Measurements from ENCODE around the gene PDCD10.

The PDCD10 gene

DNA sequence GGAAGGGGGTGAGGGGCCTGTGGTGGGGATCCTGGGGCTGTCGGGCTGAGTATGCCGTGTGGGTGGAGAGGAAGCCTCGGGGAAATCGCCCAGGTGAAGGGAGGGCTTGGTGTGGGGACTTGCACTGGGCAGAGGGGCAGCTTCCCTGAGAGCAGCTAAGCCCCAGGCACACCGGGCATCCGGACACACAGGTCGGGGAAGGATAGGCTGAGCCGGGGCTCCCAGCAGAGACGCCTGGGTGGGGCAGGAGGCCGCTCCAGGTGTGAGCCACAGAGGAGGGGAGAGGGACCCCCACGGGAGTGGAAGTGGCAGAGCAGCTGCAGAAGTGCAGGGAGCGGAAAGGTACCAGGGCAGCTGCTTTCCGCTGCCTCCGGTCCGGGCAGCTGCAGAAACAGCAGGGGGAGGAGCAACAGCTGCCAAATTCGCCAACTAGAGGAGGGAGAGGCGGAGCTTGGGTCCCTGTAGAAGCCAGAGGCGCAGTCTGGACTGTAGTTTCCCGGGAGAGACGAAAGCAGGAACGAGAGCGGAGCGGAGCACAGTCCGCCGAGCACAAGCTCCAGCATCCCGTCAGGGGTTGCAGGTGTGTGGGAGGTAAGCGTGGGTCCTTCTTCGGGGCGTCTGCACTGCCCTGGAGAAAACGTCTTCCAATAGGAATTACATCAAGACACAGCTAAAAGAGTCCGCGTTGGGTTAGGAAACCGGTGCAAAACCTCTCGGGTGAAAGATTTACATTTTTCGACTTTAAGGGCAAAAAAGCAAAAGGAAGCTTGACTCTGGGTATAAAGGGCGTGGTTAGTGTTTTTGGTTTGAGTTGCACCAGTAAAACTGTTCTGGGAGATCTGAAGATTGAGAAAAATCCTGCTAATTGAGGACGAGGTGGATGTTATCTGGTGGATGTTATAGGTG, 794 bp upstream of the PDCD10 start, which contains the start of gene SERPINI1:
Gene SERPINI1, plus strand, starts transcription at position 489 of the 906 bp plus-strand sequence. CDS start 53,408 bp downstream, outside the sequence.
- peak; percentile 94 for DNase-seq (ENCODE audit: low read depth)

DNA sequence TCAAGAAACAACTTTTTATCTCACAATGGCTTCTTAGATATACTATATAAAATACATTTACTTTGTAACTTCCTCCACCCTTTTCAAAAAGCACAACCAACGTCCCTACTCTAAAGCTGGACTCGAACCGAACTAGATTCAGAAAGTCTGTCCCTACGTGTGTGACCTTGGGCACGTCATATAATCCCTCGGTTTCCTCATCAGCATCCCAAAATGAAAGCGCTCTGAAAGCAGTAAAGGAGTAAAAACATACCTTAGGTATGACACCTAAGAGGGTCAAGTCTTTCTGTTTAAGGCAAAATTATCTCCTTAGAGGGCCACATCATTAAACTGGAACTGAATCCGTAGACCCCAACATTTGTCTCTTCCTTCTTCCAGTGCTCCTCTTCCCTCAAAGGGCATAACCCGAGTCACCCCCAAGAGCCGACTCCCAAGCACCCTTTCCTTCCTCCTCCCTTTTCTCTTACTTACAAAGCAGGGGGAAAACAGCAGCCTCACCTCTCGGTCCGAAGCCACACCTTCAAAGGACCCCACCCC, 663 bp downstream of the PDCD10 start:
- DNase-seq (ENCODE audit: low read depth), result peak; percentile 43

DNA sequence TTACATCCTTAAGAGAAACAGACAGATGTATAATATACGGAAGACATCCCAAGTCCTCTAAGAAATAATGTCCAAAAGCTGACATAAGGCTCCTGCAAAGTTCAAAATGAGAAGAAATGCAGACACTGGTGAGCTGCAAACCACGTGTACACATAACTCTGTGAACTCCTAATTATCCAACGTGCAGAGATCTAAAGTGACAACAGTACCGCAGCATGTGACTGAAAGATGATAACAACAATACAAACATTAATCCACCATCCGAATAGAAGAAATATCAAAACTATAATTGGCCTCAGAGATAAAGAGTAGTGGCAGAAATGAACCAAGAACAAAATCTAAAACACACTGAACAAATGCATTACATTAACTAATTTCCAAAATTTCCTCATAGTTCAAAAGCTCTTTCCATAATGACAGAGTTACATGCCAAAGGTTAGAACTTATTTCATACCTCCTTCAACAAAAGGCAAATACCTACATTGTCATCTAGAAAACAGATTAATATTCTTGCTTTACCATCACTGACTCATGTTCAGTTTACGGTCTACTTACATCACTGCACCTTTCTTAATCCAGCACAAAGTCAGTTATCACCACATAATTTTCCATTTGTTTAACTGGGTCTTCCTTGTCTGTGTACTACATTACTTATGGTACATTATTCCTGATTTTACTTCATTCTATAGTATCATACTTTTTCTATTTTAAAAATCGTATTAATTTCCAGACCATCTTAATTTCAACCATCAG, 2.2 kb downstream of the PDCD10 start:
- no peak for DNase-seq (ENCODE audit: low read depth)

DNA sequence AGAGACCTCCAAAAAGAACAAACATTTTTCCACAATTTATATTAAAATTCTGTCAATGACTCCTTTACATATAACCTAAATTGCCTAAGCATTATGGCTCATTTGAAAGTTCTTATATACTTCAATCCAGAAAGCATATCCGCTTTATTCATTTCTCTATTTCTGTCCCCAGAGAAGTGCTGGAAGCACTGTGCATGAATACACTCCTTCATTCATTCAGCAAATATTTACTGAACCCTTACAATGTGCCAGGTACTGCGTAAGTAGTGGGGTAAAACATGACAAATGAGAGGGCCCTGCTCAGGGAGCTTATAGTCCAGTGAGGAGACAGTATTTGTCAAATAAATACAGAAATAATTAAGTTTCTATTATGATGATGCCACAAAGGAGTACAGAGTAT, 3.3 kb downstream of the PDCD10 start:
- DNase-seq (ENCODE audit: low read depth), result no peak

DNA sequence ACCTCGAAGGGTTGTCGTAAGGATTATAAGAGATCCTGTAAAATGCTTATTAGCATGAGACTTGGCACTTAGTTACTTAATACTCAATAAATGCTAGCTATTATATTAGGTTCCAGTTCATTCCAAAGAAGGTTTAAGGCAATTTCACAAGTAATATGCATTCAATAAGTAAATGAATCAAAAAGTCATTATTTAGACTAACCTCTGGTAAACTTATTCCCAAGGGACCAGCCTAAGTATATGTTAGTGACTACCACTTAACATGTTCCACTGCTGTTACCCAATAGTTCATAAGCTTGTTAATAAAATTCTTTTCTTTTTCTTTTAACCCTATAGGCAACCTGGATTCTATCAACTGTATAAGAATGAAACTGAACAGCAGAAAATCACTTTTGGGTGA, 5.1 kb downstream of the PDCD10 start:
- DNase-seq (ENCODE audit: low read depth), result no peak

DNA sequence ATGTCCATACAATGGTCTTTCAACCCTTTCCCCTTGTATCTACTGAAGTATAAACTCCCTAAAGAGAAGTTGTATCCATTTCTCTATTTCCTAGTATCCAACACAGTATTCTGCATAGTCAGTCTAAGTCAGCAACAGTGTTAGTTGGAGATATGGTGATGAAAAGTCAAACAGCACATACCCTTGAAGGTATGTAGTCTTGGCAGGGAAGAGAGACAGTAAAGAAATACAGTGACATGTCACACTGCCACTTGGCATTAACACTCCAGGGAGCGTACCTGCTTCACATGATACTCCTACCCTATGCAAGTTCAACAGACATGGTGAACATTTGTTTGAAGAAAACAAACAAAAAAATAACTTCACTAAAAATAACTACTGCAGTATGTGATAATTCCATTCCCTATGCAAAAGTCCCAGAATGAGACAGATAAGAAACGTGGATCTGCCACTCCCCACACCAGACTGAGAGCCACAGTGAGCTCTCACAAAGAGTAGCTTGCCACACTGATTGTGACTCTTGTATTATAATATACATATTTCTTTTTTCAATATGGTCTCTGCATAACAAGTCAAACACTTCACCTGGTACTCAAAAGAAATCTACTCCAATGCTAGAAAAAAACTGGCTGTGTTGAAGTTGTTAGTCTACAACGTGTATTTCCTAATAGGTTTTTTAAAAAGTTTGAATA, 5.9 kb downstream of the PDCD10 start:
- DNase-seq (ENCODE audit: low read depth), result no peak

DNA sequence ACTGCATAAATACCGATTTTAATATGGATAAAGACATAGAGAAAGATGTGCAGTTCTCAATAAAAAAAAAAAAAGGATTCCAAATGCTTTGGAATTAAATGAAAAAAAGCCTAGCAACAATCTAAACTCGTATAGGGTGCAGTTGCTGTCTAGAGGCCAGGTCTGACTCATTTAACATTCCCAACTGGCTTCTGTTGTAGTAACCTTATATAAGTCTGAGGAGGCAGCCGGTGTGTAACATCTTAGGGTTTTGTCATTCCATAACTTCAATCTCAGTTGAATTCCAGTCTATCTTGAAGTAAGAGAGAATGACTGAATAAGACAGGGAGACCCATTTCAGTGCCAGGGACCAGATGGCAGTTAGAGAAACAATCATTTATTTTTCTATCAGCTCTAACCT, 6.5 kb downstream of the PDCD10 start:
- peak; percentile 79 for DNase-seq (ENCODE audit: low read depth)

DNA sequence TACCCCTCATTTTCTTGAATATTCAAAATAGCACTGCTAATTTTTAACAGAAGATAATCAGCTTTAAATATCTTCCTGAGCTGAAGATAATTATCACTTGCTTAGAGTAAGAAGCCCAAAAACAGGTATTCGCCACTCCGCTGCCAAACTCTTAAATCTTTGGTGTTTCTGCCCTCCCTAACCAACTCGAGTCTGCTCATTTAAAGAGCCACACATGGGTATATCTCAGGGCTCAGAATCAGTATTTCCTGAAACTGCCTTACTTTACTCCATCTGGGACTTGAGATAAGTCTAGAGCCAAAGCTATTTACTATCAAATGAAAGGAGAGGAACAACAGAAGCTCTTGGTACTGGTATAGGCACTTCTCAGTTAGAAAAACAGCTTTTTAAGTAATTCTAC, 10.8 kb downstream of the PDCD10 start:
- no peak for DNase-seq (ENCODE audit: low read depth)

DNA sequence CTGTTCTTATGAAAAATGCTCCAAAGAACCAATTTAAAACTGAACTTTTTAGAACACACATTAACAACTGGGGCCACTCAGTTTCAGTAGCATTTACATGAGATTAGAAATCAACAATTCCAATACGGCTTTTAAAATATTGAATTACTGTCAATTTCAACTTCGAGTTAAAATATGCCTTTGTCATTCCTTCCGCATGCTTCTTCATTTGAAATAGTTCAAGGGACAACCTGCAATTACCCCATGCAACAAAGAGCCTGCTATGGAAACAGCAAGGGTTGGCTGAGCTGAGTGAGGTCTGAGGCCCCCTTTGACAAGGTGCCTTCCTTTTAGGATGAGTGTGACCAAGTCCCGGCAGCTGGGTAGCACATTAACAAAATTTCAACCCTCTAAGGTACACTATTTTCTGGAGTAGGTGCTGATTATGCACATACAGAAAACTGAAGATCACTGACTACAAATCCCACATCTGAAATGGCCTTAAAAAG, 11.6 kb downstream of the PDCD10 start:
- no peak for DNase-seq (ENCODE audit: low read depth)

DNA sequence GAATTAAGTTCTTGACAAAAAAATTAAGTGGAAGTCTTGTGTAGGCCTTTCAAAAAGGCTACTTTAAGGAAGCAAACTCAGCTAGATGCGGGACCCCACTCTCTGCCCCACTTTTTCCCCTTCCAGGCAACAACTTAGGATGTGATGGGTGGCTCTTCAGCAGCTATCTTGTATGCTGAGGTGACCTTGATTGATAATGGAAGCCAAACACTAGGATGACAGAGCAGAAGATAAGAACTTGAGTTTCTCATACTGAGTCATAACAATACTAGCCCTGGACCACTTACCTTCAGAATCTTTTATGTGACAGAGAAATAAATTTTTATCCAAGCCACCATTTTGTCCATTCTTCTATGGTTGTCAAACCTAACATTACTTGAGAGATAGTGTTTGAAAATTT, 16.1 kb downstream of the PDCD10 start:
- DNase-seq (ENCODE audit: low read depth), result no peak

DNA sequence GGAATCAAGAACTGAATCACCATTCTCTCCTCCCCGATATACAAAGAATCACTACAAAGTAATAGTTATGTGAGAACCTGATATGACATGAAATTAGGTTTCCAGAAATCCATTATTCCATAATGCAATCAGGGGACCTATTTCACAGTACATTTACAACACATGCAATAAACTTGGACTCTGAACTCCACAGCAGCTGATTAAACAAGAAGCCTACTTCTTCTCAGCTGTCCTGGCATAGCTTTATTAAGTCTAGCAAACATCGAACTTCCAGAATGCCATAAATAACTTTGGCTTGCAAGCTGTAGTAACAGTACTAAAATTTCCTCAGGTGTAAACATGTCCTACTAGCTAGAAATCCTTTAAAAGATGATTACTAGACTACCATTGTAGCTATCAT, 17.8 kb downstream of the PDCD10 start:
- DNase-seq (ENCODE audit: low read depth), result no peak

DNA sequence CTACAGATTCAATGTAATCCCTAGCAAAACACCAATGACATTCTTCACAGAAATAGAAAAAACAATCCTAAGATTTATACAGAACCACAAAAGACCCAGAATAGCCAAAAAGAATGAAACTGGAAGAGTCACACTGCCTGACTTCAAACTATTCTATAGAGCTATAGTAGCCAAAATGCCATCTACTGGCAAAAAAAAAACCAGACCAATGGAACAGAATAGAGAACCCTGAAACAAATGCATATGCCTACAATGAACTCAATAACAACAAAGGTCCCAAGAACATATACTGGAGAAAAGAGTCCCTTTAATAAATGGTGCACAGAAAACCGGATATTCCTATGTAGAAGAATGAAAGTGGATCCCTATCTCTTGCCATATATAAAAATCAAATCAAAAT, 19.8 kb downstream of the PDCD10 start:
- no peak for DNase-seq (ENCODE audit: low read depth)

DNA sequence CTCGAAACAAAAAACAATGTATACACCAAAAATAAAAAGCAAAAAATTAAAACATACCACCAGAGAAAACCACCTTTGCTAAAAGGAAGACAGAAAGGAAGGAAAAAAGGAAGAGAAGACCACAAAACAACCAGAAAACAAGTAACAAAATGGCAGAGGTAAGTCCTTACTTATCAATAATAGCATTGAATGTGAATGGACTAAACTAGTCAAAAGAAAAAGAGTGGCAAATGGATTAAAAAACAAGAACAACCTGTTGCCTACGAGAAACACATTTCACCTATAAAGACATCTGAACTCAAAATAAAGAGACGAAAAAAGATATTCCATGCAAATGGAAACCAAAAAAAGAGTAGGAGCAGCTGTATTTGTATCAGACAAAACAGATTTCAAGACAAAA, 22.2 kb downstream of the PDCD10 start:
- no peak for DNase-seq (ENCODE audit: low read depth)

DNA sequence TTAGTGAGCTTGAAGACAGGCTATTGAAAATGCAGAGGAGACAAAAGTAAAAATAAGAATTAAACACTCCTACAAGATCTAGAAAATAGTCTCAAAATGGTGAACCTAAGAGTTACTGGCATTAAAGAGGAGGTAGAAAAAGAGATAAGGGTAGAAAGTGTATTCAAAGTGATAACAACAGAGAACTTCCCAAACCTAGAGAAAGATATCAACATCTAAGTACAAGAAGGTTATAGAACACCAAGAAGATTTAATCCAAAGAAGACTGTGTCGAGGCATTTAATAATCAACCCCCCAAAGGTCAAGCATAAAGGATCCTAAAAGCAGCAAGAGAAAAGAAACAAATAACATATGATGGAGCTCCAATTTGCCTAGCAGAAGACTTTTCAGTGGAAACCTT, 23.3 kb downstream of the PDCD10 start:
- no peak for DNase-seq (ENCODE audit: low read depth)

DNA sequence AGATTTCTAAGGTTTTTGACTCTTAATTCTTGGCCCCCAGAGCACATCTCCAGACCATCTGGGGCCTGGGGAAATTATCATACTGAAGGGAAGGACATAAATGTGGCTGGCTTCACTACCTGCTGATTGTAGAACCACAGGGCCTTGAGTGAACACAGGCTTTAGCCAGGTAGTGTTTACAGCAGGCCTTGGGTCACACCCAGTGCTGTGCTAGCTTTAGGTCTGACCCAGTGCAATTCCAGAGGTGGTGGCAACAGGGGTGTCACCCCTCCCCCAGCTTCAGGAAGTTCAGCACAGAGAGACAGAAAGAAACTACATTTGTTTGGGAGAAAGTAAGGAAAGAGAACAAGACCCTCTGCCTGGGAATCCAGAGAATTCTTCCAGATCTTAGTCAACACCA, 24.1 kb downstream of the PDCD10 start:
- DNase-seq (ENCODE audit: low read depth), result no peak

DNA sequence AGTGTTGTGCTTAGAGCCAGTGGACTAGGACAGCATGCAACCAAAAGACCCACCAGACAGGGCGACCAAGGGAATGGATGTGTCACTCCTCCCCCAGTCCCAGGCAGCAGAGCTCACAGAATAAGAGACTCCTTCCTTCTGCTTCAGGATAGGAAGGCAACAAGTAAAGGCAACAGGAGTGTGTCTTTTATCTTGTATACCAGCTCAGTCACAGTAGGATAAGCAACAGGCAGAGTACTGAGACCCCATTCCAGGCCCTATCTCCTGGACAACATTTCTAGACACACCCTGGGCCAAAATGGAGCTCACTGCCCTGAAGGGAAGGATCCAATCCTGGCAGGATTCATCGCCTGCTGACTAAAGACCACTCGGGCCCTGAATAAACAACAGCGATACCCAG, 25.0 kb downstream of the PDCD10 start:
- DNase-seq (ENCODE audit: low read depth), result no peak

DNA sequence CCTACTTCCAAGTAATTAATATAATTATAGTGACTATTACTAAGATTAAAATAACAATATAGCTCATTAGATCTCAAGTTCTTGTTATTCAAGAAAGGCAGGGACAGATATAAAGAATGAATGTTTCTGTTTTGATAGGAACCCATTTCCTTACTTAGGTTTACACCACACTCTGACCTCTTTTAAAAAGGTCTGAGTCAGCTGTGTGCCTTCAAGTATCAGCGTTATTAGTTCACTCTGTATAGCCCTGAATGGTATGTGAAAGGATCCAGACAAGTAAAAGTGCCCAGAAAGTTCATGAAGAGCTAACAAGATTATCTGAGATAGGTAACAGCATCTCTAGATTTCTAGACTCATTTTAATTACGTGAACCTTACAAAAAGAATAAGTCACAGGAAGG, 28.9 kb downstream of the PDCD10 start:
- peak; percentile 7 for DNase-seq (ENCODE audit: low read depth)

DNA sequence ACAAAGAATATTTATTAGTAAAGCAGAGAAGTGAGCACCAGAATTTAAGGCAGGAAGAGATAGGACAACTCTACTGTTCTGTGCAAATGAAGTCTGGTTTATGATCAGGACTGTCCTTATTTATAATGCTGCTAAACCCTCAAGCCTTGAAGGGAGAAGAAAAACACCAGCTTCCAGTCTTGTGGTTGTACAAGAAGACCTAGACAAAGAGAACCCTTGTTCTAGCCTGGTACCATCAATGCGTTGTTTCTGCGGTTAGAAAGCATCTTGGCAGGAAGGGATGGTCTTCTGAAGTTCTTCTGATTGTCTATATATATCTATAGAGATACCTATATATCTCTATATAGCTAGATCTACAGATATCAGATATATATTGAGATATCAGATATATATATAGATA, 33.8 kb downstream of the PDCD10 start:
- no peak for DNase-seq (ENCODE audit: low read depth)

DNA sequence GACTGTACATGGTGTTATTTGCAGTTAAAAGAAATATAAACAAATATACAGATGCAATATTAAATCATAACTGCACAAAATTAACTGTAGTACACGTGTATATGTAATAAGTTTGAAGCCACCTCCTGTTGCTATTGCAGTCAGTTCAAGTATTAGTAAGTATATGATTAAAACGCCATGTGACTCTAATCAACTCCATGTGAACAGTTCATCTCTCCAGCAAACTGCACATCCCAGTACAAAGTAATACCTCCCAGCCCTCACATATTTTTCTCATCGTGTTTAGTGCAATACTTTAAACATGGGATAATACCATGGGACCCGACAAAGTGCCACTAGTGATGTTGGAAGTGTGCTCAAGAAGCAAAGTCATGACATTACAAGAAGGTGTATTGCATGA, 34.6 kb downstream of the PDCD10 start:
- DNase-seq (ENCODE audit: low read depth), result no peak

DNA sequence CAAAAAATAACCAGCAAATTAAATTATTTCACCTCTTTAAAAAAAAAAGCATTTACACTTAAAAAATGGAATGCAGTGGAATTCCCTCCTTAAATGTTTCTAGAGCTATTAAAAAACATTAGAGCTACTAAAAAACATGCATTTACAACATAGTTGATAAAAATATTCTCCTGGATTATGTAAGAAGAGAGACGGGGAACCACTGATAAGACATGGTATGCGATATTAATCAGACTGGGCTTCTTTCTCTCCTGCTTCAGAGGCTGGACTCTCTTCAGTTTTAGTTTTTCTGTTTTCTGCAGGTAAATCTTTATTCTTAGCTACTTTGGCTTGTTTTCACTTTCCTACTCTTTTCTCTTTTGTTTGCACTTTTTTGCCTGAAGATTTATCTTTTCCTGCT, 40.6 kb downstream of the PDCD10 start:
- no peak for DNase-seq (ENCODE audit: low read depth)

DNA sequence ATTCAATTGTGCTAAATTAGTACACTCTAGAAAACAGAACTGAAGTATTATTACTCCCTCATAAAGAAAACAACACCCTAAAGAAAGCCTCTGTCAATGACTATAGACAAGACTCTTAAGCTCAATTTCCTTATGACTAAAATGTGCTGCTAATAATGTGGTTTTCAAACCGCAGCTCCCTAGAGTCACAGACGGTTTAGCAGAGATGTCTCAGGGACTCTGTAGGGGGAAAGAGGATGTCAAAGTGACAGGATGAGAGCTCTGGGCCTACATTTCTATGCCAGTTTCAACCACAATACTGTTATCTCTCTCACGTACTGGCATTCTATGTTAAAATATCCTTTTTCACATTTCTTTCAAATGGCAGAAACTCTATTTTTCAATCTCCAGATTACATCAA, 43.3 kb downstream of the PDCD10 start:
- DNase-seq (ENCODE audit: low read depth), result no peak

DNA sequence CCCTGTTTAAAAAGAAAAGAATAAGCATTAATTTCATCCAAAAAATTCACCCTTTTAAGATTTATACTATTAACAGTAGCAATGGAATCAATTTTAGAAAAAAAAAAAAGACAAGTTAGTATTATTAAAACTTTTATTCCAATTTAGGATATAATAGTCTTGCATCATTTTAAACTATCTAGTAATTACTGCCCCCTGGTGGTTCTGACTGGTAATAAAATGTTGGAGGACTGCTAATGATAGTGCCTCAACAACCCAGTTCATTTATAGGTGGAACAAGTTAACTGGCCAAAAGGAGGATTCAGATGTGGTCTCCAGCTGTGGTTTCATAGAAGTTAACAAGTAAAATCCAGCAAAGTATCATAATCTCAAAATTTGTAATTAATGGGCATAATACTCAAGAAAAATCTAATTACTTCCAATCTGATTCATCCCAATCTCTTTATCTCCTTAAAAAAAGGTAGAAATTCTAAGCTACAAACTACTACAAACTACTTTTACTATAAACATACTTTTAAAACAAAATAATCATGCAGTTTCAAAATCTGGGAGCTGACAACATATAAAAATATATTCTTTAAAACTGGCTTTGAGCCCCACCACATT, 50.2 kb downstream of the PDCD10 start:
- peak; percentile 78 for DNase-seq (ENCODE audit: low read depth)
